Measurements from ENCODE around the gene TEX48.

TEX48 gene

DNA sequence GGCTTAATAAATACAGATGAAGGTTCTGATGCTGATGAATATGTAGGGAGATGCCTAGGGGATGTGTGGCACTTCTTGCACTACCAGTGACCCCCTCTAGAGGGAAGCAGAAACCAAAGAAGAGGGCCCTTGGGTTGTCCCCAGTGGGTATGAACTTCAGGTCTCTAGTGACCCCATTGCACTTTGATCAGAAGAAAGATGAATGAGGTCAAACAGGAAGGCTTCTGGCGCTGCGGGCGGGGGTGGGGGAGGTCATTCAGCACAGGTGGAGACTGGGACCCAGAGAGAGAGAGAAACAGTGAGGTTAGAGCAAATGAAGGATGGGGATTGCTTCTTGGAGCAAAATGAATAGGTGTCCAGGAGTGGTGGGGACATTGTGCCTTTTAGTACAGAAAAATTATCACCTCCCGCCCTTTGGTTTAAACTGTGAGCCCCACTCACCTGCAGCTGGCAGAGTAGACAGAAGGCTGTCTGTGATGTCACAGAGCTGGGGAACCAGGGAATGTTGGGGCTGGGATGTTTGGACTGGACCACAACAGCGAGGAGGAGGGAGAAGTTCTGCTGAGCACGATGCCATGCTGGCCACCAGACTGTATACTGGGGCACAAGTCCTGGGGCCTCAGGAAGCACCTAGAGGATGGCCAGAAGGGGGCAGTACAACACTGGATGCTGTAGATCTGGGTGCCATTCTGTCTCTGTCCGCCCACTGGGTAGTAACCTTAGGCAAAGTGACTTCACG lies at the start of gene TEX48:
TSS of gene TEX48 (minus strand) at position 599 of the 739 bp plus-strand sequence. CDS start 10,469 bp downstream, outside the sequence.
- peak; percentile 84 for TF ChIP-seq CTCF (conservative IDR thresholded peaks at IDR 0.05; ENCODE audit: low read depth, low read length)
- DNase-seq (ENCODE audit: low read depth): no peak
- no peak within 1 kb of the TSS for H3K4me3 ChIP-seq (ENCODE audit: low read length)

GRCh38 chr9:114731701-114732100 lies 49.7 kb upstream of the TEX48 start:
- DNase-seq (ENCODE audit: low read depth): no peak
- no peak for TF ChIP-seq CTCF (conservative IDR thresholded peaks at IDR 0.05; ENCODE audit: low read depth, low read length)
- no peak overlapping the region for H3K4me3 ChIP-seq (ENCODE audit: low read length)

GRCh38 chr9:114729706-114730105 lies 47.7 kb upstream of the TEX48 start:
- H3K4me3 ChIP-seq (ENCODE audit: low read length): no peak overlapping the region
- no peak for TF ChIP-seq CTCF (conservative IDR thresholded peaks at IDR 0.05; ENCODE audit: low read depth, low read length)
- no peak for DNase-seq (ENCODE audit: low read depth)

GRCh38 chr9:114725930-114726329 lies 43.9 kb upstream of the TEX48 start:
- H3K4me3 ChIP-seq (ENCODE audit: low read length): no peak overlapping the region
- TF ChIP-seq CTCF (conservative IDR thresholded peaks at IDR 0.05; ENCODE audit: low read depth, low read length): no peak
- no peak for DNase-seq (ENCODE audit: low read depth)

GRCh38 chr9:114724744-114725143 lies 42.8 kb upstream of the TEX48 start:
- DNase-seq (ENCODE audit: low read depth): no peak

GRCh38 chr9:114723931-114724330 lies 41.9 kb upstream of the TEX48 start:
- no peak overlapping the region for H3K4me3 ChIP-seq (ENCODE audit: low read length)
- no peak for TF ChIP-seq CTCF (conservative IDR thresholded peaks at IDR 0.05; ENCODE audit: low read depth, low read length)
- DNase-seq (ENCODE audit: low read depth): no peak

More at GRCh38 chr9:114724744-114725143, 42.8 kb upstream of the TEX48 start:
- TF ChIP-seq CTCF (conservative IDR thresholded peaks at IDR 0.05; ENCODE audit: low read depth, low read length): no peak
- H3K4me3 ChIP-seq (ENCODE audit: low read length): no peak overlapping the region

- no peak for TF ChIP-seq CTCF (conservative IDR thresholded peaks at IDR 0.05; ENCODE audit: low read depth, low read length)
- no peak for DNase-seq (ENCODE audit: low read depth)
- H3K4me3 ChIP-seq (ENCODE audit: low read length): no peak overlapping the region
Measured at GRCh38 chr9:114722937-114723620, 41.1 kb upstream of the TEX48 start.
